NCI-H748 (cell line): ENCODE results near the gene PLXNB3.

Experiments
- DNase-seq: peaks from one replicate; lab custom pipeline; 2025; ENCODE audit not compliant: unreplicated experiment; lab: John Stamatoyannopoulos, UW

Gene PLXNB3

GRCh38 chrX:153750127-153750774, 13.8 kb upstream of the PLXNB3 start:
- no peak for DNase-seq

GRCh38 chrX:153755136-153755535, 8.9 kb upstream of the PLXNB3 start:
- DNase-seq = no peak

- no peak for DNase-seq
Measured at GRCh38 chrX:153761863-153762262, 2.2 kb upstream of the PLXNB3 start.

- DNase-seq = no peak
Measured at GRCh38 chrX:153762626-153763173, 1.3 kb upstream of the PLXNB3 start.

GRCh38 chrX:153763298-153763932, 634 bp upstream of the PLXNB3 start:
- no peak for DNase-seq

- no peak for DNase-seq
Measured at GRCh38 chrX:153764786-153765137, 713 bp downstream of the PLXNB3 start.

- DNase-seq = no peak
Measured at GRCh38 chrX:153765138-153766079, 1.4 kb downstream of the PLXNB3 start.

- DNase-seq = peak; percentile 18
Measured at GRCh38 chrX:153766098-153766817, 2.2 kb downstream of the PLXNB3 start.

- no peak for DNase-seq
Measured at GRCh38 chrX:153766871-153767673, 3.0 kb downstream of the PLXNB3 start.

GRCh38 chrX:153767674-153768055, 3.6 kb downstream of the PLXNB3 start:
- DNase-seq = no peak

- DNase-seq = no peak
Measured at GRCh38 chrX:153768311-153769157, 4.5 kb downstream of the PLXNB3 start.

GRCh38 chrX:153769158-153769864, 5.3 kb downstream of the PLXNB3 start:
- DNase-seq = no peak

- no peak for DNase-seq
Measured at GRCh38 chrX:153769865-153770600, 6.0 kb downstream of the PLXNB3 start.

- no peak for DNase-seq
Measured at GRCh38 chrX:153770601-153771414, 6.8 kb downstream of the PLXNB3 start.

- DNase-seq = no peak
Measured at GRCh38 chrX:153771415-153772315, 7.6 kb downstream of the PLXNB3 start.
